Activated T-helper 9 cell treated with anti-CD3 and anti-CD28 coated beads, Interleukin-2, amount 50 U/mL, for 16 hours (primary cell): ENCODE data around the gene CHD9.
"Not testable (repeated sequence)": the region's sequence is repeated elsewhere in the genome, so short reads cannot be mapped to it uniquely, and the experiment has no call there.

Source experiments
- DNase-seq: peaks from one replicate; pipeline ENCODE4 v3.0.0-alpha.2; 2020; ENCODE audit warnings: low read depth

The CHD9 gene

GRCh38 chr16:53281859-53282258, 227.1 kb downstream of the CHD9 start:
- DNase-seq = no peak

- no peak for DNase-seq
Measured at GRCh38 chr16:53282328-53282727, 227.5 kb downstream of the CHD9 start.

- no peak for DNase-seq
Measured at GRCh38 chr16:53282975-53283946, 228.5 kb downstream of the CHD9 start.

- no peak for DNase-seq
Measured at GRCh38 chr16:53285236-53285635, 230.4 kb downstream of the CHD9 start.

- DNase-seq = no peak
Measured at GRCh38 chr16:53290520-53290919, 235.7 kb downstream of the CHD9 start.

- no peak for DNase-seq
Measured at GRCh38 chr16:53291757-53292392, 237.1 kb downstream of the CHD9 start.

GRCh38 chr16:53297477-53297876, 242.7 kb downstream of the CHD9 start:
- DNase-seq = no peak

- no peak for DNase-seq
Measured at GRCh38 chr16:53304334-53304733, 249.5 kb downstream of the CHD9 start.

GRCh38 chr16:53305743-53306142, 251.0 kb downstream of the CHD9 start:
- no peak for DNase-seq

GRCh38 chr16:53309457-53309856, 254.7 kb downstream of the CHD9 start:
- no peak for DNase-seq

GRCh38 chr16:53320992-53321391, 266.2 kb downstream of the CHD9 start:
- no peak for DNase-seq

- no peak for DNase-seq
Measured at GRCh38 chr16:53323924-53324323, 269.1 kb downstream of the CHD9 start.

GRCh38 chr16:53330991-53331390, 276.2 kb downstream of the CHD9 start:
- not testable (repeated sequence) for DNase-seq

GRCh38 chr16:53334581-53334980, 279.8 kb downstream of the CHD9 start:
- DNase-seq = no peak

- DNase-seq = no peak
Measured at GRCh38 chr16:53337294-53337693, 282.5 kb downstream of the CHD9 start.

GRCh38 chr16:53341792-53342191, 287.0 kb downstream of the CHD9 start:
- no peak for DNase-seq

- no peak for DNase-seq
Measured at GRCh38 chr16:53355064-53355463, 300.3 kb downstream of the CHD9 start.

GRCh38 chr16:53356478-53357207, 301.9 kb downstream of the CHD9 start:
- DNase-seq = no peak

- no peak for DNase-seq
Measured at GRCh38 chr16:53357208-53357586, 302.4 kb downstream of the CHD9 start.

GRCh38 chr16:53357955-53358354, 303.2 kb downstream of the CHD9 start:
- DNase-seq = no peak

- no peak for DNase-seq
Measured at GRCh38 chr16:53358884-53359283, 304.1 kb downstream of the CHD9 start.

GRCh38 chr16:53369921-53370320, 315.1 kb downstream of the CHD9 start:
- no peak for DNase-seq

- no peak for DNase-seq
Measured at GRCh38 chr16:53370827-53371226, 316.0 kb downstream of the CHD9 start.
